Measurements from ENCODE around the gene NANS.

- no peak for TF ChIP-seq TCF7 (IDR thresholded peaks at IDR 0.05; ENCODE audit: low read depth)
- TF ChIP-seq EZH2 (conservative IDR thresholded peaks at IDR 0.05; ENCODE audit: low read depth, low read length): no peak
These were observed 64.5 kb downstream of the NANS start for GRCh38 chr9:98121058-98121457.

Data from HepG2 (cell line).